ENCODE measurements around the gene PLBD1. TPM values are rescaled to one million over a fixed set of nuclear protein-coding genes. Genes with fewer than 3 reads are reported as not detected.

Gene PLBD1
- total and polyA plus RNA-seq, 10 donors, result 3.1 to 83.2 (median 29.5) TPM

GRCh38 chr12:14570231-14570630 is 2.5 kb upstream of the PLBD1 start:
- DNase-seq, result no peak
- no peak overlapping the region for H3K4me3 ChIP-seq
- 91 to 98% (median 94%) methylated on average over 1 of the region's 1 CpG for WGBS, 5 donors
- H3K27me3 ChIP-seq (replicated peaks in 1 of 7), result peaks cover 0 to 36% (median 7%) of the 10 kb centered on the region in 7 donors
- intact Hi-C loops (cut with DNase I; ENCODE audit: low total_unique reads), result no loop called here
- no peak overlapping the region for H3K27ac ChIP-seq
- no peak for TF ChIP-seq POLR2A (IDR thresholded peaks at IDR 0.05)
- no peak for TF ChIP-seq POLR2AphosphoS5 (IDR thresholded peaks at IDR 0.05)
- TF ChIP-seq CTCF (IDR thresholded peaks at IDR 0.05 in 8 of 11, conservative IDR thresholded peaks at IDR 0.05 in 3 of 11), result no peak
- peaks cover 0 to 37% (median 10%) of the 10 kb centered on the region in 6 donors for H3K4me1 ChIP-seq
- no peaks in the 10 kb centered on the region for H3K36me3 ChIP-seq
- H3K9me3 ChIP-seq, result no peaks in the 10 kb centered on the region

DNA sequence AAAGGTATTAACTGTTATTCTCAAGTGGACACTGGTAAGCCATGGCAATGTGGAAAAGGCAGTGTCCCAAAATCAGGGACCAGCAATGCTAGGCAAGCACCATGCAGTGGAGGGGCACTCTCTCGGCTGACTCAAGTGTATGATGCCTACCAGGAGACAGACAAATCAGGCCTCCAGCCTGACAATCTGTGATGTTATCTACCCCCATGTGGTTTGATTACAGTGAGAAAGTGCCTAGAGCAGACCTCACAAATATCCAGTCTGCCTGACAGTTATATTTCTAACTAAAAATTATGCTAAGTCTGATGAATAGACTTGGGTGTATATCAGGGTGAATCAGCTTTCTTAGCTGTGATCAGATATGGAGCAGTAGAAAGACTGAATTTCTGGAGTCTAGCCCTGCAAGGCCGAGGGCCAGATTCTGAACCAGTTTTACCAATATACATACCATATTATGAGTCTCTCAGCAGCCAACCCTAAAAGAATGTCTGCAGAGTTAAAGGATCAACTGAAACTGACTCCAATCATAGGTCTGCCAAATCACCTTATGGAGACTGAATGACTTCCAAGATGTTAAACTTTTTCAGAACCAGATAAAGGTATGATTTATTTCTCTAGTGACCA is 3.2 kb downstream of the PLBD1 start:
- WGBS, 5 donors, result 91 to 97% (median 94%) methylated on average over 1 to 2 of the region's 2 CpGs

DNA sequence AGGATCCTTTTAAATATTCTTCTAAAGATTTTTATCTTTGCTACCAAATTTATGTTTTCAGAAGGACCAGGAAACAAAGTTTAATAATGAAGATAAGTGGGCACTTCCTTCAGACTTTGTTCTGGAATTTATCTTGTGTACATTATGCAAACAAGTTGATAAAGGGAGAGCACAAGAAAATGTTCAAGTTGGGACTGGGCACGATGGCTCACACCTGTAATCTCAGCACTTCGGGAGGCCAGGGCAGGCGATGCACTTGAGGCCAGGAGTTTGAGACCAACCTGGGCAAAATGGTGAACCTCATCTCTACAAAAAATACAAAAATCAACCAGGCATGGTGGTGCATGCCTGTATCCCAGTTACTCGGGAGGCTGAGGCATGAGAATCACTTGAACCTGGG is 4.6 kb downstream of the PLBD1 start:
- Histone ChIP-seq H3K27me3 (replicated peaks in 1 of 7) (peaks cover 0 to 31% (median 7%) of the 10 kb centered on the region in 7 donors), H3K4me3 (no peak overlapping the region), H3K4me1 (peaks cover 0 to 80% (median 20%) of the 10 kb centered on the region in 6 donors), H3K36me3 (no peaks in the 10 kb centered on the region), H3K9me3 (no peaks in the 10 kb centered on the region), H3K27ac (peak overlapping the region in 5 of 8 donors; percentile 31 to 91 (median 74))
- DNase-seq, result no peak
- 77 to 90% (median 84%) methylated on average over 4 of the region's 4 CpGs for WGBS, 5 donors
- intact Hi-C loops (cut with DNase I; ENCODE audit: low total_unique reads), result no loop called here
- TF ChIP-seq POLR2A (IDR thresholded peaks at IDR 0.05) (no peak), POLR2AphosphoS5 (IDR thresholded peaks at IDR 0.05) (no peak), CTCF (IDR thresholded peaks at IDR 0.05 in 8 of 11, conservative IDR thresholded peaks at IDR 0.05 in 3 of 11) (no peak)

More for the DNA sequence above, 3.2 kb downstream of the PLBD1 start:
- Histone ChIP-seq H3K4me1 (peaks cover 0 to 79% (median 7%) of the 10 kb centered on the region in 6 donors), H3K4me3 (no peak overlapping the region), H3K9me3 (no peaks in the 10 kb centered on the region), H3K27me3 (replicated peaks in 1 of 7) (peaks cover 0 to 39% (median 7%) of the 10 kb centered on the region in 7 donors), H3K27ac (peak overlapping the region in 3 of 8 donors; percentile 9 to 91 (median 86)), H3K36me3 (no peaks in the 10 kb centered on the region)
- no peak for DNase-seq
- no peak for TF ChIP-seq CTCF (IDR thresholded peaks at IDR 0.05 in 8 of 11, conservative IDR thresholded peaks at IDR 0.05 in 3 of 11)
- TF ChIP-seq POLR2AphosphoS5 (IDR thresholded peaks at IDR 0.05), result no peak
- intact Hi-C loops (cut with DNase I; ENCODE audit: low total_unique reads), result no loop called here

- H3K4me3 ChIP-seq, result no peak overlapping the region
- intact Hi-C loops (cut with DNase I; ENCODE audit: low total_unique reads), result no loop called here
- TF ChIP-seq POLR2A (IDR thresholded peaks at IDR 0.05), result no peak
- TF ChIP-seq POLR2AphosphoS5 (IDR thresholded peaks at IDR 0.05), result no peak
- no peak for TF ChIP-seq CTCF (IDR thresholded peaks at IDR 0.05 in 8 of 11, conservative IDR thresholded peaks at IDR 0.05 in 3 of 11)
- H3K27me3 ChIP-seq (replicated peaks in 1 of 7), result peaks cover 0 to 23% (median 3%) of the 10 kb centered on the region in 7 donors
- peaks cover 0 to 77% (median 16%) of the 10 kb centered on the region in 6 donors for H3K4me1 ChIP-seq
- no peak for DNase-seq
- H3K27ac ChIP-seq, result peak overlapping the region in 6 of 8 donors; percentile 31 to 91 (median 64)
- peaks cover 0 to 2% (median 0%) of the 10 kb centered on the region in 8 donors for H3K9me3 ChIP-seq
- no peaks in the 10 kb centered on the region for H3K36me3 ChIP-seq
- 66 to 86% (median 78%) methylated on average over 6 of the region's 6 CpGs for WGBS, 5 donors
These were observed 5.4 kb downstream of the PLBD1 start for GRCh38 chr12:14562279-14562678.

All from spleen (tissue), 11 donors.